Left ventricle myocardium superior (tissue), 1 donor: Measurements from ENCODE around the gene SGMS2. TPM values are rescaled to one million over a fixed set of nuclear protein-coding genes. Genes with fewer than 3 reads are reported as not detected.
A peak's percentile ranks its signal among the peaks of the same experiment; 100 is the strongest.

Source experiments
- ATAC-seq: fragments of 200-7000 bp; cut with Tn5 transposase; one replicate; pipeline ENCODE4 v1.9.1; 2020; ENCODE audit warnings: mild to moderate bottlenecking, moderate library complexity
- DNase-seq: peaks from one replicate; pipeline ENCODE4 v3.0.0-alpha.2; 2020
- intact Hi-C: fragments of 100-400 bp; cut with micrococcal nuclease; formaldehyde crosslinking; loops from one replicate; pipeline ENCODE4 v1.11.0; 2022
- total RNA-seq: library from RNA; stranded (reverse); fragmentation: NEBNext Ultra II Directional; extraction: Animal tissue kit (Norgen Biotek cat#: 25700); gene quantifications from one replicate; pipeline ENCODE4 v1.2.1, GENCODE V29; 2021
- donor health status: DM: no; HTN: yes; CAD: no; lungs with severe emphysema.

Gene SGMS2
- total RNA-seq, 1 donor from 2014 or later = 23.1 TPM

DNA sequence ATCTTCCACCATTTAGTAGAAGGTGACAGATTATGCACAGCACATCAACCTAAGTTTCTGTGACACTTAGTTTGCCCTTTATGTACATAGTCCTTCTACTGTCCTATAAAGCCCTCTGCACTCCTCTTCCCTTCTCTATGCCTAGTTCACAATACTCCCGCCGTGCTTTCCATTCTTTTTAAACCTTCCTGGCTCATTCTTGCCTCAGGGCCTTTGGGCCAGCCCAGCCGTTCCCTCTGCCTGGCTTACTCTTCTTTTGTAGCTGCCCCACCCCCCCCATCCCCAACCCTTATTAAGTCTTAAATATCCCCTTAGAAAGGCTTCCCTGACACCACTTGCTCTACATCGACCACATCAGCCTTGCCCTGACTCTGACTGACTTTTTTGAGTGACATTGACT is 33.0 kb downstream of the SGMS2 start:
- DNase-seq (no peak), ATAC-seq (no peak)
- intact Hi-C loops = no loop called here

DNA sequence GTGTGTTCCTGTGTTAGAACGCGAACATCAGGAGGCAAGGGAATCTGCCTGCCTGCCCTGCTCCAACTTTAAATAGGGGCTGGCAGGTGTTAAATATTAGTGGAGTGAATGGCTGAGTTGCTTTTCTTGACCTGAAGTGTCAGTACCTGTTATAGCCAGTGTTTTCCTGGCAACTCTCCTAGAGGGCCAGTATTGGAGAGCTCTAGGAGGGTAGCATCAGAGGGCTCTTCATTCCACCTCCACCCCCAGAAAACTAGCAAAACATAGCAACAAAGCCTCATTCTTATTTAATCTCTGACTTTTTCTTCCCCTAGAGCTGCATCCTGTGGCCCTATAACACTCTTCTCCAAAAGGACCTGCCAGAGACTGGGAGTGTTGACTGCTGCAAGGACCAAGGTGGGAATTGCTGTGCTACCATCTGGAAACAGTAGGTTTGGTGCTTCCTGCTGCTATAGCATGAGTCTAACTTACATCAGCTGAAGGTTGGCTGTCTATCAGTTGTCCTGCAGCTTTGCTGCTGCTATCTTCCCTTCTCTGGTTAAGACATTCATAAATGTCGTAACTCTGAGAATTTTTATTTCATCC is 33.5 kb downstream of the SGMS2 start:
- no peak for DNase-seq
- ATAC-seq = peak; percentile 34
- intact Hi-C loops = no loop called here

DNA sequence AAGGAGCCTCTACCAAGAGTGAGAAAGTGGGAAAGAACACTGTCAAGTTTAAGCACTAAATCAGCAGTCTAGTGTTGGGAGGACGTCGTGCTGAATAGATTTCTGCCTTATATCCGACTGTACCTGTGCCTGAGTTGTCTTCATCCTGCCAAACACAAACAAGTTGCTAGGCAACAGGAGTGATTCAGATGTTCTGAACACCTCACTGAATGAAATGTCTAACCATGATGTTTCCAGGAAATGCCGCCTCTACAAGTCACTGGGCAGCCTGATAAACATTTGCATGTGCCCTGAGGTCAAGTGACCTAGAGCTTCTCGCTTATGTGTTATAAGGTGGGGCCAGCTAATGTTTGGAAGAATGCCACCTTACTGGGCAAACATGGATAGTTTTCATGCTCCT is 37.9 kb downstream of the SGMS2 start:
- DNase-seq (no peak), ATAC-seq (peak; percentile 80)
- intact Hi-C loops = no loop called here

DNA sequence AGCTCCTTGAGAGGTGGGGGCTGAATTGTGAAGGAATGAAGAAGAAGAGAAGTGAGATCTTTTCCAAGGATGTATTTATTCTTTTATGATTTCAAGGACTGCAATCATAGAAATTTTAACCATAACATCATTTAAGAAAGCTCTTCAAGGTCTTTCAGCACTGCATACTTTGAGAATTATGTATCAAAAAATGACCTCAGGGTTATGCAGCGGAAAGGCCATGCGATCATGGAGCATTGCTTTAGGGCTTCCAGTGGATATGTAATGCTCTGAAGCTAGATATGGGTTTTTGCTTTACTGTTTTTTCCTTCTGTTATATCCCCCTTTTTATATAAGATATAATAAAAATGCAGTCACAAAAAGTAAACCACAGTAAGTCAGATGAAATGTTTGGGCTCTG is 38.7 kb downstream of the SGMS2 start:
- intact Hi-C loops = no loop called here
- no peak for DNase-seq
- ATAC-seq = no peak

DNA sequence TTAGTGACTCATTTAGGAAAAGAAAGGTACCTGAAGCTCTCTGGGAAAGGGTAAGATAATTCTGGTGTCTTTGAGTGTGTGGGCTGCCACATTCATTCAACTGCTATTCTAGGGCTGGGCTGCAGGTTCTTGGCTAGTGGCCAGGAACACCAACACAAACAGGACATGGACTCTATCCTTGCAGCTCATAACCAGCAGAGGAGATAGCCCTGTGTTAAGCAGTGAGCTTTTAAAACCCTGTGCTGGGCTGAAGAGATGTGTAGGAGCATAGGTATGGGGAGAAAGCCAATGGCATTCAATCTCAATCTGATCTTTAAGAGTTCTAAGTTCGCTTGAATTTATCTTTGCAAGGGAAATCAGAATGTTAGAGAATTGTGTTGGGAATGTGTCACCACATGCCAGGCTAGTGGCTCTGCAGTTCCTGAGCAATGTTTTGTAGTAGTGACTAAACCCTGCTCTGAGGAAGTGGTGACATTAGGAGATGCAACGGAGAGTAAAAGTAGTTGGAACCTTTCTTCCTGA is 39.2 kb downstream of the SGMS2 start:
- peak; percentile 94 for ATAC-seq
- intact Hi-C loops = no loop called here

DNA sequence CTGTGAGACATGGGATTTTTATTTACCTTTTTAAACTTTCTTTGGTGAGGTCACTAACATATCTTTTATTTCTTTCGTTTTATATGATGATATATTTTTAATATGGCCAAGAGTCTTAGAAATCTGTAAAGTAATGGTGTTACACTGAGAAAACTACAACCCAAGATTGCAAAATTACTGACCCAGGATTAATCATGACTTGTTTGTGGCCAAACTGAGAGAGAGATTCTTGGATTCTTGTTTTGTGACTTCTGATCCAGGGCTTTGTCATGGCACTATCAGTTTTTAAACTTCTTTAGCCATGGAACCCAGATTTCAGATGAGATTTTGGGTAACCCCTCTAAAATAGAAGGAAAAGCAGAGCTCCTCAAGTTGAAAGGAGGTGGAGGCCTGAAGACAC is 42.0 kb downstream of the SGMS2 start:
- intact Hi-C loops = no loop called here
- DNase-seq (no peak), ATAC-seq (no peak)

More for the DNA sequence above, 39.2 kb downstream of the SGMS2 start:
- peak; percentile 63 for DNase-seq

DNA sequence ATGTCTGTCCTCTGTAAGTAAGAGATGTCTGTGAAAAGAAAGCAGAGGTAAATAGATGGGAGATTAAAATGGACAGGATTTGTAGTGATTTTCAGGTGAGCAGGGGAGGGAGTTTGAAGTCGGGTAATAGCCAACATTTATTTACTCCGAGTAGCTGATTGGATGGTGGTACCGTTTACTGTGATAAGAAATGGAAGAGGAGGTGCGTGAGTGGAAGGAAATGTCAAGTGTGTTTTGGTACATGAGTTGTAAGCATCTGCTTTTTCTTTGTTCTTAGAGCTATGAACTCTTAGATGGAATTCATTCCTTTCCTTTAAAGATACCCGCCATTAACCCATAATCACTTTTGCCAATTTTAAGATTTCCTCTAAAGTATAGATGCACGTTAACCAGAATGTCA is 45.5 kb downstream of the SGMS2 start:
- intact Hi-C loops = no loop called here
- DNase-seq (no peak), ATAC-seq (no peak)

DNA sequence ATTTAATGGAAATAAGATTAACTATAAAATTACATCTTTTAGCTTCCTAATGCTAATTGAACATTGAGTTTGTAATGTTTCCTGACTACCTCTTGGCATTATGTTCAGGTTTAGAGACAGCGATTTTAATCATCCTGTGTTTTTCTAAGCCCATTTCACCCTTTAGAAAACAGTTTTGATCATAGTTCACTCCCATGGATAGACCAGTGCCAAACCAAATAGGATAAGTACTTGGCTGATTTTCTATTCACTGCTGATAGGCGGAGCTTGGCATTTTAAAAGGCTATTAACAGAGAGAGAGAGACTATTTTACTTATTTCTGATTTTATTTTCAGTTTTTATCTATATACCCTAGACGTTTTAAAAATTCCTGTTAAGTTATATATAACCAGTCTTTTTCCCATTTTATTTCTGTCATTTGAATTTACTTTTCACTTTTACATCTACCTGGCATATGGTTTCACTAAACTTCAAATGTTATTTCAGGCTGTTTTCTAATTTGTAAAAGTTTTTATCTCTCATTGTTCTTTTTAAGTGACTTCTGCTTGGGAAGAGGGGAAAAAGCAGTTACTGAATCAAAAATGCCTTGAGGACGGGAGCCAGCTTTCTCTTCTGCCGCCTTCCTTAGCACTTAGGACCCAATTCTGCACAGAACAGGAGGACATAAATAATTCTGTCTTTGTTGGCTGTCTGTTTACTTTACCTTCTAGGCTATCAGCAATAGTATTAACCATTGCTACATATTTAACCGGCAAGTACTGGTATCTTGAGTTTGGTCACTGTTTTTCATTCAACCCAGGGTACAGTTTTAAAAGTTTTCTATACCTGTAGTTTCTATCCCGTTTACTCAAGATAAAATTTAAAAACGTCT is 46.4 kb downstream of the SGMS2 start:
- intact Hi-C loops = no loop called here
- ATAC-seq = peak; percentile 70
- DNase-seq = no peak

DNA sequence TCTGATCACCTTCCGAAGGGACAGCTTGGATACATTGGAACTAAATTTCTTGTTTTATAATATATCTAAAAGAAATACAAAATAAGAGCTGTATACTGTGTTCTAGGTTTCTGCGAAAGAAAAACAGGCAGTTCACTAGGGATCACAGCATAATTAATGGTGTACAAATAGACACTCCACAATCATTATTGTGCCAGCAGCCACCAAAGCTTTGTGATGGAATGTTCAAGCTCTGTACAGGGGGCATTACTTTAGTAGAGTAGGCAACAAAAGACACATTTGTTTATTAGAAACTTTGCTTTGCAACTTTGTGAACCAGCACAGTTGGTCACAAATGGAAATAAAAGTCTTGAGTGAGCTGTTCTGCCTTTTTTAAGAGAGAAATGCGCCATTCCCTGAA is 49.3 kb downstream of the SGMS2 start:
- ATAC-seq (no peak), DNase-seq (no peak)
- intact Hi-C loops = no loop called here

DNA sequence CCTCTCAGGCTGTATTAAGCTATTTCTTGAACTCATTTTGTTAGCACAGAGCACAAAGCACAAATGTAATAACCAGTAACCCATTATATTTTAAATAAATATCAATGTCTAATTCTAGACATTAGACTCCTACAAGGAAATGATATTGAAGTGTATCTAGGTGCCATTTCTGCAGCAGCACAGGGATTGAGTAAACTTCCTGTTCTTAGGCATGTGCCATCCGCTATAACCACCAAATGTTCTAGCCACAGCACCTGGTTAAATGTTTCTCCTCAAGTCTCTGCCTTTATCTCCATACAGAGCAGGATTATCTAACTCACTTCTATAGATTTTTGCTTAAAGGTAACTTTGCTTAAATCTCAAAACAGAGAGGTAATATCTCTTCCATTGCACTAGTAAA is 51.4 kb downstream of the SGMS2 start:
- intact Hi-C loops = no loop called here
- no peak for DNase-seq

DNA sequence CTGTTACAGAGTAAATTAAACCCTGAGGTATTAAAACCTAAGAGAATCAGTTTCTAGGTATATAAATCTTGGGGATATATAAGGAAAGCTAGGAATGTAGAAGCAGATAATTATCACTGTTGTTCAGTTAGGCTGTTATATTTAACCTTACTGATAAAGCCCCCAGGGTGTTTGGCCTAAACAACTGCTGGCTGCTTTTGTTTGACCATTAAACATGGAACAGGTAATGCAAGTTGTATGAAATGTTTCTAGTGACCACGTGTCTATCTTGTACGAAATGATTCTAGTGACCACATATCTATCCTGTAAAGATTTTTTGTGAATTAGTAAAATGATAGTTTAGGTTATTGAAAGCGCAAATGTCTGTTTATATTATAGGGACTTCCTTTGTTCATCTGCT is 52.6 kb downstream of the SGMS2 start:
- ATAC-seq = no peak
- intact Hi-C loops = no loop called here

More for the DNA sequence above, 51.4 kb downstream of the SGMS2 start:
- no peak for ATAC-seq

DNA sequence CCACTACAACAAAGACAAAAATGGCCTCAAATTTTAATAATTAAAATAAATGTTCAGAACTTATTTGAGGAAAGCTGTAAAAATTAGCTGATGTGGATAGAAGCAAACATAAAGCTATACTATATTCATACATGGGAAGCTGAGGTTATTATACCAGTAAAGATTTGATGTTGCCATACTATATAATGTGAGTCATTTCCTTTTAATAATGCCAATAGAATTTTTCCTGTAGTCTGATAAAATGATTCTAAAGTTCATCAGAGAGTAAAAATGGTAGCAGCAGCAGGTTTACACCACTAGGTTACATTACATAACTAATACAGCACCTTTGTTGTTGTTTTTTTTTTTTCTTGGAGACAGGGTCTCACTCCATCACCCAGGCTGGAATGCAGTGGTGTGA is 61.1 kb downstream of the SGMS2 start:
- DNase-seq (no peak), ATAC-seq (no peak)
- intact Hi-C loops = no loop called here

More for the DNA sequence above, 52.6 kb downstream of the SGMS2 start:
- DNase-seq = no peak

DNA sequence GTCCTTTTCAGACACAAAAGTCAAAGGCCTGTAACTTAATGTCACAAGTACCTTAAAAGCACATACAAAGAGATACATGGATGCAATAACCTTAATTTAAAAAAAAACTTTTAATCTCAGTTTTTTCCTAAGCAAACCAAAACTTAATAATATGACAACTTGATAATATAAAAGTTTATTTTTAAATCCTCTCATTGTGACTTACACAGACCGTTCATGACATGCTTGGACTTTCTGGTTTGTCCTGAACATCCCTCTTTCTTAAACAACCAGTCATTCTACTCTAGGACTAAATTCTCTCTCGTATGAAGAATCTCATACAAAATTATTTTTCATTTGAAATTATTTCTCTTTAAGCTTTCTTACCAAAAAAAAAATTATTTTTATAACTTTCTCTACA is 63.5 kb downstream of the SGMS2 start:
- intact Hi-C loops = no loop called here
- no peak for DNase-seq
- no peak for ATAC-seq

DNA sequence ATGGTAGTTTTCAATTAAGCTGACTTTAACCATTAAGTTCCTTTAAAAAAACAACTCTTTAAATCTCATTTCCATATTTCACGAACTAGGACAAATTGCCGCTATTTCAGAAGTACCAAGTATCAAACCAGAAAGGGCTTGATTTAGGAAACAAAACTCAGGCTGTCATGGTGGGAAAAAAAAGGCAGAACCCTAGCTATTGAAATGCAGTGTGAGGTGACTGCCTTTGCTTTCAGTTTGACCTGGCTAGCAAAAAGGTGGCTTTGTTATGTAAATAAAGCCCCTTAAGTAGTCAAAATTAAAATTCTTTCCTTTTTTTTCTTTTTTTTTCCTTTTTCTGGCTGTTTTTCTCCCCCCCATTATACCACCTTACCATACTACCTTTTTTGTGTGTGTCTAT is 66.0 kb downstream of the SGMS2 start:
- ATAC-seq = no peak
- intact Hi-C loops = loop anchor here (10.0 kb wide), 1 partner anchor 66 kb away; the partner anchor contains the start of gene SGMS2
- DNase-seq = no peak

DNA sequence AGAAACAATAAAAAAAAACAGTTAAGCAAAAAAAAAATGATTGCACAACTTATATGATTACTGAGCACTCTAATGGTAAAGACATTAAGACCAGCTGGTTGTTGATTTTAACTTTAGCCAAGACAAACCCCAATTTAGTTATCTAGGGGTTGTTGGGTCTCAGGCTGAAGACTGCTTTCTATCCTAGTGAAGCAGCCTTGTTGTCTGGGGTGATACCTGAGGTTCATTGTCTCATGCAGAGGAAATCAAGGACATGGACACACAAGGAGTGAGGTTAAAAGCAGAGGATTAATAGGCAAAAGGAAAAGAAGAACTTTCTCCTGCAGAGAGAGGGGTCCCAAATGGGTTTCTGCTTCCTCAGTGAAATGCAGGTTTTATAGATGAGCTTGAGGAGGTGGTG is 66.6 kb downstream of the SGMS2 start:
- intact Hi-C loops = loop anchor here (10.0 kb wide), 1 partner anchor 66 kb away; the partner anchor contains the start of gene SGMS2
- DNase-seq (no peak), ATAC-seq (no peak)

DNA sequence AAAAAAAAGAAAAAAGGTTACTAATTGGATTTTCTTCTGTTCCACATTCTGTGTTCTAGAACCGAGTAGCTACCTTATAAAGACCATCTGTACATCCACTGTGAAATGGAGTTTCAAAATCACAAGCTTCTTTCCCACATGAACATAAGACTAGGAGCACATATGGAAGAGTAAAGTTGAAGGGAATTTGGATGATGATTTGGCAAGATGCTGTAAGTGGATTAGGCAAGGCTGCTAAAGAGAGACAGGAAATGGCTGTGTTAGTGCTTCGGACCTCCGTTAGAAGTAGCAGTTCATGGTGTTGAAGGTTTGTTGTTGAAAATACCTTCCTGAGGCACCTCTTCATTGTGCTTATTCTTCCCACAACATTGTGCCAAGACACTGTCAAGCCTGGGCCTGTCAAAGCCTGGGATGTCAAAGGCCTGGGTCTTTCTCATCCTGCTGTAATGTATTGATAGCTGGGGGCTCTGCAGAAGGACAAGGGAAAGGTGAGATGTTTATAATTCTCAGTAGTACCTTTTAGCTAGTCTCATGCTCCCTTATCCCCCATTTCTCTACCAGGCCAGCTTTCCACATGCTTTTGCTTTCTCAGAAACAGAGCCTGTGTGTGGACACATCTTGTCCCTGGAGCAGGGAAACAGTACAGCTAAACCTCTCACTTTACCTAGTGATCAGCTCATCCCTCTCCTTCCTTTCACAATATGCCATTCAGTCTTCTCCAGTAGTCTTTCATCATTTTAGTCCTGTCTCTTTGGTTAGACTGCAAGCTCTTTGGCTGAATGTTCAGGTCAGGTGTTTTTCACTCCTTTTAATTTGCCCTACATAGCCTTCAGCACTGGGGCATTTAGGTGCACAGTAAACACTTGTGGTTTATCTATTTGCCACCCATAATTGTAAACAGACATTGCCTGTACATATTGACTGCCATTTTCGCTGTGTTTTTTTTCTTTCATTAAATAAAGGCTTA is 68.7 kb downstream of the SGMS2 start:
- no peak for DNase-seq
- ATAC-seq = no peak
- intact Hi-C loops = loop anchor here (10.0 kb wide), 1 partner anchor 69 kb away; the partner anchor contains the start of gene SGMS2

DNA sequence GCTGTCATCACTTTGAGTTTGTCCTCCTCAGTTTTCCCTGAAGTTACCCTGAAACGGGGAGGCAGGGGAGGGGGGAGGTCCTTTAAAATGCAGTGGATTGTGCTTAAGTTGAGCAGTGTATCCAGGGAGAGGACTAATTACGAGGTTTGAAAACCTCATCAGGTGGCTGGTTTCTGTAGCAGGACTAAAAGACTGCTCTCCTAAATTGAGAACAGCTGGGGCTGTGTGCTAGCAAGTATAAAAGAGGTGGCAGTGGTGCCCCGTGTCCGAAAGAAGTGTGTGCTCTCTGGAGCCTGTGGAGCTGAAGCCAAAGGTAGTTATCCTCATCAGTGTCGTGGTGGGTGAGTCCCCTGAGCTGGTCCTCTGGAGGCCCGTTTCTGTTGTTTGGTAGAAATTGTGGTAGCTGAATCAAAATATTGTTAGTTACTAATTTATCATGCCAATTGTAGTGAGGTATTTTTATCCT is 69.4 kb downstream of the SGMS2 start:
- ATAC-seq = peak; percentile 55
- intact Hi-C loops = loop anchor here (10.0 kb wide), 1 partner anchor 69 kb away; the partner anchor contains the start of gene SGMS2

DNA sequence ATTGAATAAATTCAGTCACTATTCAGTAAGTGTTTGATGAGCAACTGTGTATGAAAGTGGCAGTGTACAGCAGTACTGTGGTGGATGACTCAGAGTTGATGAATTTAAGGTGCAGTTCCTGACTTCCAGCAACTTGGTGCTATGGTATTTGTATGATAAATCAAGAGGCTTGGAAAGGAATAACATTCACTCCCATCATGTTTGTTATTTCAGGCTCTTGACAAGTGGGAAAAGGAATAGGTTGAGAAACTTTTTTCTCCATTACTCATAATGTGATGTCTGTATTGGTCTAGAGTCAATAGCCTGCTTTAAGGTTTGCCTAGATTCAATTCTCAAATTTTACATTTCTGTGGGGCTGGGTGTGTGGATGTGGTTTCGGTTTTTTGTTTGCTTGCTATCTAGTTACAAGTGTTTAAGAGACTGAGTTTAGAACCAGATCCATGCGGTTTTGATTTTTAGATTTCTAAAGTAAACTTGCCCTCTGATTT is 71.5 kb downstream of the SGMS2 start:
- DNase-seq (no peak), ATAC-seq (peak; percentile 59)
- intact Hi-C loops = loop anchor here (10.0 kb wide), 1 partner anchor 71 kb away; the partner anchor contains the start of gene SGMS2

More for the DNA sequence above, 69.4 kb downstream of the SGMS2 start:
- DNase-seq = no peak

DNA sequence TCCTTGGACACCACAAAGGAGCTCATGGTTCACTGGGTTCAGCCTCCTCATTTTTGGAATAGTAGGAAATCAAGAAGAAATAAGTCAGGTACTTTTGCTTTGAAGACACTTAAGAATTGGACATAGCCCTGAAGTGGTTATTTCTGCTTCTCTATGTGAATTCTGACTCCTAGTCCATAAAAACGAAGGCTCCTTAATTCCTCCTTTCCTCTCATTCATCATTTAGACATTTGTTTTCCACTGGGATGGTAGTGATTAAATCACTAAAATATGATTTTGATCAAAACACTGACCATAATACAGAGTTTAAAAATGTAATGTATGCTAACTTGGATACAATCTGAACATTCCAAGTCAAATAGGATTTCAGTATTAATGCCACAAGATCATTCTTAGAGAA is 71.9 kb downstream of the SGMS2 start:
- DNase-seq (no peak), ATAC-seq (no peak)
- intact Hi-C loops = loop anchor here (10.0 kb wide), 1 partner anchor 72 kb away; the partner anchor contains the start of gene SGMS2
